HG03103 (cell line): ENCODE measurements around the gene FLT1.

Experiments
- ATAC-seq: cut with Tn5 transposase; IDR thresholded peaks from one replicate; pipeline ENCODE4 v1.9.1; 2021; ENCODE audit warnings: low read depth; ENCODE audit not compliant: unreplicated experiment

FLT1 gene

DNA sequence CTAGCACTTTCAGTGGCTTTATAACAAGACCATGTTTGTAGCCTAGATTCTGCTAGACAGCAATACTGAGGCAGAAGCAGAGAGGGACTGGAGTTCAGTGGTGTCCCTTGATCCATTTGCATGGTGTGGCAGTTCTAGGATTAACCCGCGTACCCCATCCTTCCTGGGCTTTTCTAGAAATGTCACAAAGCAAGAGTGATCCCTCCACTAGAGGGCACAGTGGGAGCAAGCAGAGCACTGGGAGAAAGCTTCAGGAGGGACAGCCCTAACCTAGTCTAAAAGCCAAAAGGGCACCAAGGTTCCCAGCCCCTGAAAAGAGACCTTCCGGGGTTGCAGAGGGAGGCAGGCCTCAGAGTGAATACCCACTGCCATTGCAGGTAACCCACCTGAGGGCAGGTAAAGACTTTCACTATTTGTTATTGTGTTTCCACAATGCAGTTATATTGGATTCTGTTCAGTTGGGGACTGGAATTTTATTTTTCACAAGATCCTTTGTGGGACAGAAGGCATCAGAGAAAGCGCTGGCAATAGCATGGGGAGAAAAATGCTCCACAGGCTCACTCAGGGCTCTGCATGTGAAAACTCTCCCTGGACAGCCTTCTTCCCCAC, 170.6 kb downstream of the FLT1 start:
- no peak for ATAC-seq

- no peak for ATAC-seq
Observed at GRCh38 chr13:28322256-28322905, 172.5 kb downstream of the FLT1 start.

GRCh38 chr13:28321756-28322155, 173.2 kb downstream of the FLT1 start:
- no peak for ATAC-seq

DNA sequence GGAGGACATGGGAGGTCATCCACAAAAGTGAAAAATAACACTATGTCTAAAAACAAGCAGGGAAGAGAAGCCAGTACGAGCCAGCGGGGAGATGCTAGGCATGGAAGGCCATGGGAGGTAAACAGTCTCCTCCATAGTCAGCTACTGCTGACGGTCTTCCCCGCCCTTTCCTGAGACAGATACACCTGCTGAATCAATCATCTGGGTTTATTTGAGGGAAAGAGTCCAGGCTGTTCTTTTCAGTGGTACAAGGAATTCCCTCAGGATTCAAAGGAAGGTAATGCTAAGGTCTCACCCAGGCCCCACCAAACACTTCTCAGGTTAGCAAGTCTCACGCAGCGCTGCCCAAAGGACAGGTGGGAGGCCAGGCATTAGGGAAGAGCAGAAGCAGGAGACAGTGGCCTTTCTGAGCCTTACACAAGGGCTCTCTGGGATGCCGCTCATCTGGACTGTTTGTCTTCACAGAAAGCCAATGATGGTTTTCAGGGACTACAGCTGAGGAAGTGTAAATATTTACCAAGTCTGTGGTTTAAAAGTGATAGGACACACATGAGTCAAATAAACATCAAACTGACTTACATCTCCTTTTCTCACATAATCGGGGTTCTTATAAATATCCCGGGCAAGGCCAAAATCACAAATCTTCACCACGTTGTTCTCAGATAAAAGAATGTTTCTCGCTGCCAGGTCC, 173.9 kb downstream of the FLT1 start:
- ATAC-seq: no peak

- no peak for ATAC-seq
Observed at GRCh38 chr13:28320209-28320608, 174.7 kb downstream of the FLT1 start.

DNA sequence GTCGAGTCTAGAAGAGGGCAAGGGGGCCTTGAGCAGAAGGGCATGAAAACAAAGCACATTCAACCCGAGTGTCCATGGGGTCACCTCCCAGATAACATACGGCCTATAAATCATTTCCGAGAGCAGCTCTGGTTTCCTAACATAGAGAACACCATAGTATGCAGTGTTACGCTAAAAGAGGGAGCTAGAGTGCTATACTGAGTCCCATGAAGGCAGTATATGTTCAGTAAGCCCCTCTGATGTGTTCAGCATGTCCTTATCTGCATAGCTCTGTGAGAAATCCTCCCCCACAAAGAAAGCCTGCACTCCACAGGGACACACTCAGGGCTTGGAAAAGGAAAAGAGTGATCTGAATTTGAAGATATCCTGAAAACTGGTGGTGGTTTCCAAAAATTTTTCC, 175.4 kb downstream of the FLT1 start:
- ATAC-seq: no peak

- ATAC-seq: no peak
Observed at GRCh38 chr13:28318496-28318895, 176.4 kb downstream of the FLT1 start.

DNA sequence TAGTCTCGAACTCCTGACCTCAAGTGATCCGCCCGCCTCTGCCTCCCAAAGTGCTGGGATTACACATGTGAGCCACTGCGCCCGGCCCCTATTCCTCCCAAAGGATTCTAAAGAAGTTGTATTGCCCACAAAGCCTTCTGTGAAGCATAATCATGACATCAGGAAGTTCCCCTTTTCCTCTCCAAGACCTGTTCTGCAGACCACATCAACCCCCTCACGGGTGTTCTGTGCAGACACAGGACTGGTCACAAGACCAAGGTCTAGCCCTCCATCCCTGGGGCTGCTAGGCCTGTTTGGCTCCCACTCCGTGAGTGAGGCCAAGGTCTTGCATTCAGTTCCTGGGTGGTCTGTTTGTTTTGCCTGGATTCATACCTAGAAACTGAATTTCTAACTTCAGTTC, 178.1 kb downstream of the FLT1 start:
- no peak for ATAC-seq

DNA sequence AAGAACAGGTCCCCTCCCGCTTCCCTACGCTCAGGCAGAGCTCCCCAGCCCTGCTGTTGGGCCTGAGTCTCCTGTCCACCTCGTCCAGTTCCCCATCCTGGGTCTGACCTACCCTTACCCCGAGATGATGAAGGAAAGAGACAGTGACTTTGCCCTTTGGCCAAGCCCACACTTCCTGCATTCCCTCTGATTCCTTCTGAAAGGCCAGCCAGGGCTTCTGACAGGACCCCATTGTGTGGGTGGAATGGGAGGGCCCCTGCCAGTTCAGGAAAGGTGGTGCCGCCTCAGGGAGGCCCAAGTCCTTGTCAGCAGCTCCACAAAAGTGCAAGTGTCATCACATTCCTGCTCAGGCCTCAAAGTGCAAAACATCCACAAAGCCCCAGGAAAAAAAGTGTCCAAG, 178.8 kb downstream of the FLT1 start:
- no peak for ATAC-seq

DNA sequence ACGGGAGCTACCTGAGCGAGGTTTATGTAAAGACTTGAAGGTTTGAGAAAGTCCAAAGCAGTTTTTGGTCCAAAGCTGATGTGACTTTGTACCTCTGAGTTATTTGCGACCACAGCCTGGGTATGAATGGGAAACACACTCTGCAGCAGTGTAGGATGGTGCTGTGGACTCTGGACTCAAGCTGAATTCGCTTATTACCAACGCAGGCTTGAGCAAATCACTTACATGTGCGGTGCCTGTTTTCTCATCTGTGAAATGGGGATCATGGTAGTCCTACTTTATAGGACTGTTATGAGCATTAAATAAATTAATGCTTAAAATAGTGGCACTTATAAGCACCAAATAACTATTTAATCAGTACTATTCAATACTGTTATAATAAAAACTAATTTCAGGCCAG, 180.0 kb downstream of the FLT1 start:
- ATAC-seq: no peak

DNA sequence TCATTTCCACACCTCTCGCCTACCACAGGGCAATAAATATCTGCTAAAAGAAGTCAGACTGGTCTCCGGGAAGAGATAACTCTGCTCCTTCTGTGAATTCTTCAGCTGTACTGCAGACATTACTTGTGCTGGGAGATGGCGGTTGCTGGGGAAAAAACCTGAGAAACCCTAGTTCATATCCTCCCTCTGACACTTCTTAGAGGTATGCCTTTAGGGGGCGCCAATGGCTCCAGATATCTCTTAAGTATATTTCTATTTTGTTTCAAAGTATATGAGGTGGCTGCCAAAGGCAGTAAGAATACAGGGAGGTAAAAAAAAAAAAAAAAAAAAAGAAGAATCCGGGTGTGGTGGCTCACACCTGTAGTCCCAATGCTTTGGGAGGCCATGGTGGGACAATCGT, 181.3 kb downstream of the FLT1 start:
- ATAC-seq: no peak

DNA sequence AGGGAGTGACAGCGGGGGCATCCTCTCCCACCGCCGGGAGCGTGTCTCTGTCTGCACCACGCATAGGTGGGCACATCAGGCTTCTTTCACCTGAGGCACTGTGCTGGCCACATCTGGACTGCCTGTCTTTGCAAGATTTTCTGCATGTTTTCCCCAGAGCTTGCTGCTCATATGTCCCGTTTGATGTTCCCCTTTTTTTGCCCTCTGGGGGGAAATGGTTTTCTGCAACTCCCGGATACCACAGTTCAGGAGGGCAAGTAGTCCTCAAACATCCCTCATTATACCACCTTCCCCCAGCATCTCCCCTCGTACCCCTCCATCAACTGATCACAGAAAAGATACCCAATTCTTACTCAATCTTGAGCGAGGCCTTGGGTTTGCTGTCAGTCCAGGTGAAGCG, 188.6 kb downstream of the FLT1 start:
- ATAC-seq: no peak

DNA sequence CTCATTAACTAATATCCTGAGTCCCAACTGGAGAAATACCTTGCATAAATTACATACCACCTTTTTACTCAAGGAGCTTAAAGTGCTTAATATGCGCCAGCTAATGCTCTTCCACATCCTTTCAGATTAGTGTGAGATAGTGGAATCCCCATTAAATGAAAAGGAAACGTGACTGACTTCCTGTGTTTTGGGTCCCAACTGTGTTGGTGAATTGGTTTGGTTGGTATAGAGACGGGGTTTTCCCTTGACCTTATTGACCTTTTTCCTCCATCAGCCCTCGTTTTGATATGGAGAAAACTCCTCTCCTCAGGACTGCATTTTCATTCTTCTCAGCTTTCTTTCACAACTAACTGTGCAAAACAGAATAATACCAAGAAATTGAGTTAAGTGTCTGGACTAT, 193.1 kb downstream of the FLT1 start:
- ATAC-seq: no peak

DNA sequence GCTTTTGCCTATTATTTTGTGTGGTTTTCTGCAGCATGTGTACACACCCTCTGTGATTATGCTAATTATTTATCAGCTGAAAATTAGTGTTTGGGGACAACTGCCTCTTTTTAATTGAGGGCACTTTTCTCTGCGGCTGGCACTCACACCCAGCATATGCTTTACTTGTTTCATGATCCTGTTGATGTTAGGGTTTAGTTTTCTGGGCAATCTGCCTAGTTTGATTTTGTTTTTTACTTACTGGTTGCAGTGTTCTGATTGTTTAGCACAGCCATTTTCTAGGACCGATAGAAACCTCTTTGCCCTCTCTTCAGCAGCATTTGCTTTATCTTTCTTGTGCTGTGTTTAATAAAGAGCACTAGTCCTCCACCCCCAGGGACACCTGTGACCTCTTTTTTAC, 195.0 kb downstream of the FLT1 start:
- no peak for ATAC-seq

- no peak for ATAC-seq
Observed at GRCh38 chr13:28297341-28297740, 197.6 kb downstream of the FLT1 start.

DNA sequence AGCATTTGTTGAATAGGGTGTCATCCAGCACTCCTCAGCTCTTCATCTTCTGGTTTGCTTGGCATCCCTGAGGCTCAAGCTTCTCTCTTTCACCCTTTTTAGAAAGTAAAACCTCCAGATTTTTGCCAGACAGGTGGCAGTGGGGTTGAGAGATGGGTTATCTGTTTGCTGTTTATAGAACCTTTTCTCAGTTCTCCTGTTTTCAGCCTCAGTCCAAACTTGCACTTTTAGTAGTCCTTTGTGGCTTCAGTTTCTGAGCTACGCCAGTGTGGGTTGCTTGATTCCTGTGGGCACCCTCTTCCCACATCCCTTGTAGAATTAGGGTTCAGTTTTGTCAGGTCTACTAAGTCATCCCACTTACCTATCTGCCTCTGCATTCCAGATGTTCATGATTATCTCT, 208.7 kb downstream of the FLT1 start:
- no peak for ATAC-seq

DNA sequence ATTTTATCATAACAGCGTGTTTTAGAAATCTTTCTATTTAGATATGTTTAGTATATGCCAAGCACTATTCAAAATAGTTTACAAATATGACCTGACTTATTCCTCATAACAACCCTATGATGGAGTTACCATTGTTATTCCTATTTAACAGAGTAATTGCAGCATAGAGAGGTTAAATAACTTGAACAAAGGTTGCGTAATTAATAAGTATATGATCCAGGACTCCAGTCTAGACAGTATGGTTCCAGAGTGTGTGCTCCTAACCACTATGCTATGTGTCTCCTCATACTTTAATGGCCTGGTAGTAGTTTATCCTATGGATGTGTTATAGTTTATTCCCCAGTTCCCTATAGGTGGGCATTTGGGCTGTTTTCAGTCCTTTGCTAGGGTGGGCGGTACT, 211.3 kb downstream of the FLT1 start:
- ATAC-seq: no peak

GRCh38 chr13:28282451-28282850, 212.5 kb downstream of the FLT1 start:
- no peak for ATAC-seq

GRCh38 chr13:28273919-28274318, 221.0 kb downstream of the FLT1 start:
- ATAC-seq: no peak

GRCh38 chr13:28271056-28271840, 223.7 kb downstream of the FLT1 start:
- no peak for ATAC-seq

GRCh38 chr13:28268800-28269223, 226.1 kb downstream of the FLT1 start:
- ATAC-seq: peak; percentile 96
